SH-SY5Y (cell line): ENCODE results near the gene TBC1D14.

Experiments
- GATA2 ChIP-seq: IDR thresholded peaks from 2 replicates; pipeline ENCODE4 v1.6.1; 2011; ENCODE audit warnings: mild to moderate bottlenecking, low read depth, low read length
- GATA3 ChIP-seq: IDR thresholded peaks from 2 replicates; pipeline ENCODE4 v1.6.1; 2011; ENCODE audit warnings: low read depth, mild to moderate bottlenecking, low read length, moderate library complexity

GRCh38 chr4:7074426-7074825 lies 164.8 kb downstream of the TBC1D14 start:
- TF ChIP-seq GATA3 (no peak), GATA2 (no peak)
